Measurements from ENCODE around the gene METAP2.
A peak's percentile ranks its signal among the peaks of the same experiment; 100 is the strongest.
"Not testable (repeated sequence)": the region's sequence is repeated elsewhere in the genome, so short reads cannot be mapped to it uniquely, and the experiment has no call there.

Gene METAP2

GRCh38 chr12:95463050-95463449, 10.9 kb upstream of the METAP2 start:
- CTCF ChIA-PET: no interaction called here
- POLR2A ChIA-PET: no interaction called here

GRCh38 chr12:95463776-95464175, 10.2 kb upstream of the METAP2 start:
- POLR2A ChIA-PET: interaction anchor here (1.0 kb wide), 1 partner anchor 10 kb away, joined by 4 read pairs; no protein-coding TSS in a partner anchor
- CTCF ChIA-PET; DNase-seq (ENCODE audit: low read depth, low spot score); H3K4me3 ChIP-seq (ENCODE audit: low read depth, low read length): not testable (repeated sequence)

More at GRCh38 chr12:95463050-95463449, 10.9 kb upstream of the METAP2 start:
- TF ChIP-seq CTCF (IDR thresholded peaks at IDR 0.05; ENCODE audit: insufficient read depth, low read length, missing control alignments): no peak
- no peak overlapping the region for H3K4me3 ChIP-seq (ENCODE audit: low read depth, low read length)
- no peak for DNase-seq (ENCODE audit: low read depth, low spot score)

GRCh38 chr12:95465275-95465674, 8.7 kb upstream of the METAP2 start:
- H3K4me3 ChIP-seq (ENCODE audit: low read depth, low read length): no peak overlapping the region
- DNase-seq (ENCODE audit: low read depth, low spot score): no peak
- ChIA-PET POLR2A (no interaction called here), CTCF (no interaction called here)
- no peak for TF ChIP-seq CTCF (IDR thresholded peaks at IDR 0.05; ENCODE audit: insufficient read depth, low read length, missing control alignments)

- DNase-seq (ENCODE audit: low read depth, low spot score): no peak
- H3K4me3 ChIP-seq (ENCODE audit: low read depth, low read length): no peak overlapping the region
- TF ChIP-seq CTCF (IDR thresholded peaks at IDR 0.05; ENCODE audit: insufficient read depth, low read length, missing control alignments): no peak
- POLR2A ChIA-PET: no interaction called here
- CTCF ChIA-PET: no interaction called here
These were observed 3.7 kb upstream of the METAP2 start for GRCh38 chr12:95470300-95470699.

GRCh38 chr12:95473231-95473883, 595 bp upstream of the METAP2 start:
- POLR2A ChIA-PET: interaction anchor here (0.6 to 1.1 kb wide), 6 partner anchors 9 to 333 kb away, joined by 3 to 5 read pairs (median 3); no protein-coding TSS in a partner anchor
- CTCF ChIA-PET: interaction anchor here (1.9 to 2.1 kb wide), 2 partner anchors 10 to 62 kb away, joined by 5 to 7 read pairs; no protein-coding TSS in a partner anchor
- peak overlapping the region; percentile 85 for H3K4me3 ChIP-seq (ENCODE audit: low read depth, low read length)
- no peak for DNase-seq (ENCODE audit: low read depth, low spot score)
- no peak for TF ChIP-seq CTCF (IDR thresholded peaks at IDR 0.05; ENCODE audit: insufficient read depth, low read length, missing control alignments)

GRCh38 chr12:95474660-95474958, 657 bp downstream of the METAP2 start:
- ChIA-PET POLR2A (interaction anchor here (0.5 kb wide), 1 partner anchor 75 kb away, joined by 3 read pairs; no protein-coding TSS in a partner anchor), CTCF (interaction anchor here (2.1 kb wide), 1 partner anchor 60 kb away, joined by 7 read pairs; no protein-coding TSS in a partner anchor)
- H3K4me3 ChIP-seq (ENCODE audit: low read depth, low read length): peak overlapping the region; percentile 85
- DNase-seq (ENCODE audit: low read depth, low spot score): no peak
- no peak for TF ChIP-seq CTCF (IDR thresholded peaks at IDR 0.05; ENCODE audit: insufficient read depth, low read length, missing control alignments)

- peak; percentile 76 for DNase-seq (ENCODE audit: low read depth, low spot score)
- no peak for TF ChIP-seq CTCF (IDR thresholded peaks at IDR 0.05; ENCODE audit: insufficient read depth, low read length, missing control alignments)
- CTCF ChIA-PET: no interaction called here
- POLR2A ChIA-PET: no interaction called here
- H3K4me3 ChIP-seq (ENCODE audit: low read depth, low read length): no peak overlapping the region
These were observed 6.3 kb downstream of the METAP2 start for GRCh38 chr12:95480230-95480629.

All from AG04449 (cell line).